LNCAP (cell line): Measurements from ENCODE around the gene CELA3B.

Source experiments
- CTCF ChIP-seq: fragments of 450-650 bp; IDR thresholded peaks from 2 replicates; pipeline ENCODE4 v1.5.1; 2017; ENCODE audit warnings: mild to moderate bottlenecking

Gene CELA3B

GRCh38 chr1:21963477-21964217, 13.2 kb upstream of the CELA3B start:
- peak; percentile 60 for TF ChIP-seq CTCF

GRCh38 chr1:21966247-21967000, 10.4 kb upstream of the CELA3B start:
- no peak for TF ChIP-seq CTCF

- no peak for TF ChIP-seq CTCF
These were observed 24.6 kb downstream of the CELA3B start, which contains the start of gene CELA3A for GRCh38 chr1:22001409-22001808. TSS of gene CELA3A (plus strand) at chr1:22001657. CDS start at chr1:22001675, 18 bp downstream.

GRCh38 chr1:22018583-22019559, 42.0 kb downstream of the CELA3B start:
- no peak for TF ChIP-seq CTCF

GRCh38 chr1:22021061-22021460, 44.2 kb downstream of the CELA3B start:
- TF ChIP-seq CTCF: no peak

- TF ChIP-seq CTCF: no peak
These were observed 47.9 kb downstream of the CELA3B start for GRCh38 chr1:22024485-22025367.
